GM20000 (cell line): ENCODE measurements around the gene USF3.

ENCODE experiments used
- DNase-seq: peaks from one replicate; pipeline ENCODE4 v3.0.0; 2012; ENCODE audit warnings: low spot score
- TF ChIP-seq, protein P1 (sequence below): IDR thresholded peaks from 2 replicates; pipeline ENCODE4 v1.5.1; 2012; ENCODE audit warnings: mild to moderate bottlenecking, control low read depth; ENCODE audit errors: extremely low read depth, missing control alignments

USF3 gene

DNA sequence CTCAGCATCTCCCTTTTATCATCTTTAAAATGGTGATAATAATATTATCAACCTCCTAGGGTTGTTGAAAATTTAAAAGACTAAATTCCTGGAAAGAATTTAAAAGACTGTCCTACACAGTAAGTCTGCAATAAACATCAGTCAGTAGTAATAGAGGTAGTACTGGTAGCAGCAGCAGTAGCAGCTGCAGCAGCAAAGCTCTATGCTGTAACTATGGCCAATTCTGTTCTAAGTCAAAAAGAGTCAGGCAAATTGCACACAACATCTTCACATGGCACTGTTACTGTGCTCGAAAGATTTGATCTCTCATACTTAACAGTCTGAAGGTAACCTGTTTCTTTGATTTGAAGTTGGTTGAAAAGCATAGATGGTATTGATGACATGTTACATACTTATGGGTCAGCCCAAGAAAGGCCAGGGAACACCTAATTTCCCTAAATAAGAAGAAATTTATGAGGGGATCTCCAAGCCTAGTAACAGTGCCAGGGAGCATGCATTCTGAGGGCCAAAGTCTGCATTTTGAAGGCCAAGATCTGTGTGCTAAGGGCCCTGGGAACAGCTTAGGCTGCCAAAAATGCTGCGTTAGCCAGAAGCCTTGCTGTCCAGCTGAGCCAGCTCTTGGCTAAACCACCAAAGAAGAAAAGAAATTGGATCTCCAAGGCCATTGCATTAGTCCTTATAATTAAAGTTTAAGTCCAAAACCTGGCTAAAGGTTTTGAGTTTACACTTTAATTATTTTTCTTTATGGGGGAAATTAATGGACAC, 95.8 kb downstream of the USF3 start:
- DNase-seq: no peak
- TF ChIP-seq, protein P1, sequence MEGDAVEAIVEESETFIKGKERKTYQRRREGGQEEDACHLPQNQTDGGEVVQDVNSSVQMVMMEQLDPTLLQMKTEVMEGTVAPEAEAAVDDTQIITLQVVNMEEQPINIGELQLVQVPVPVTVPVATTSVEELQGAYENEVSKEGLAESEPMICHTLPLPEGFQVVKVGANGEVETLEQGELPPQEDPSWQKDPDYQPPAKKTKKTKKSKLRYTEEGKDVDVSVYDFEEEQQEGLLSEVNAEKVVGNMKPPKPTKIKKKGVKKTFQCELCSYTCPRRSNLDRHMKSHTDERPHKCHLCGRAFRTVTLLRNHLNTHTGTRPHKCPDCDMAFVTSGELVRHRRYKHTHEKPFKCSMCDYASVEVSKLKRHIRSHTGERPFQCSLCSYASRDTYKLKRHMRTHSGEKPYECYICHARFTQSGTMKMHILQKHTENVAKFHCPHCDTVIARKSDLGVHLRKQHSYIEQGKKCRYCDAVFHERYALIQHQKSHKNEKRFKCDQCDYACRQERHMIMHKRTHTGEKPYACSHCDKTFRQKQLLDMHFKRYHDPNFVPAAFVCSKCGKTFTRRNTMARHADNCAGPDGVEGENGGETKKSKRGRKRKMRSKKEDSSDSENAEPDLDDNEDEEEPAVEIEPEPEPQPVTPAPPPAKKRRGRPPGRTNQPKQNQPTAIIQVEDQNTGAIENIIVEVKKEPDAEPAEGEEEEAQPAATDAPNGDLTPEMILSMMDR: no peak
